Measurements from ENCODE around the gene KCNA3.

The KCNA3 gene

DNA sequence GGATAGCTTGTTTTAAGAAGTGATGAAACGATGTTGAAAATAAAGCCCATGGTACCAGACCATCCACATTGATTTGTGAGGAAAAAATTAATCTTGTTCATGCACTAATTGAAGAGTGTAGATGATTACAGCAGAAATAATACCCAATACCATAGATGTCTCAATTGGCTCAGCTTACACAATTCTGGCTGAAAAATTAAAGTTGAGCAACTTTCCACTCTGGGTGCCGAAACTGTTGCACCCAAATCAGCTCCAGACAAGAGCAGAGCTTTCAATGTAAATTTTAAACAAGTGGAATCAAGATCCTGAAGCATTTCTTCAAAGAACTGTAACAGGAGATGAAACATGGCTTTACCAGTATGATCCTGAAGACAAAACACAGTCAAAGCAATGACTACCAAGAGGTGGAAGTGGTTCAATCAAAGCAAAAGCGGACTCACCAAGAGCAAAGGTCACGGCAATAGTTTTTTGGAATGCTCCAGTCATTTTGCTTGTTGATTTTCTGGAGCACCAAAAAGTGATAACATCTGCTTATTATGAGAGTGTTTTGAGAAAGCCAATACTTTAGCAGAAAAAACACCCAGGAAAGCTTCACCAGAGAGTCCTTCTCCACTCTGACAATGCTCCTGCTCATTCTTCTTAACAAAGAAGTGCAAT lies 16.1 kb upstream of the KCNA3 start:
- Mint-ChIP-seq H3K4me3 (no peak overlapping the region), H3K4me1 (peaks cover 2% of the 10 kb centered on the region), H3K27ac (no peak overlapping the region), H3K9me3 (no peaks in the 10 kb centered on the region), H3K27me3 (peaks cover 6% of the 10 kb centered on the region), H3K36me3 (ENCODE audit: low read depth) (no peaks in the 10 kb centered on the region)
- DNase-seq (no peak), ATAC-seq (no peak)

DNA sequence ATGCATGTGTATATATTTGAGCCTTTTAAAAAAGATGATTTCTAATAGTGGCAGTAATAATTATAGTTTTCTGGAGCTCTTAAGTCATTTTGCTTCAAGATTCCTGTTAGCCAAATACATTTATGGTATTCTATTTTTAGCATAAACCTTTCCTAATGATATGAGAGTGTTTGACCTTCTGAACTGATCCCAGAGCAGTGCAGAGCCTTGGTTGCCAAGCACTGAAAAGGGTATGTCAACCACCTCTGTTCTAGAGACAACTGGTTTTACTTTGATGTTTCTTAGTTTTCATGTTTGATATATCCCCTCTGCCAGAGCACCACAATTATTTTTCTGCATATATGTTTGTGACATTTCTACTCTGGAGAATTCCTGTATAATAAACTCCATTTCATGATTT lies 15.1 kb upstream of the KCNA3 start:
- H3K27ac Mint-ChIP-seq: no peak overlapping the region

DNA sequence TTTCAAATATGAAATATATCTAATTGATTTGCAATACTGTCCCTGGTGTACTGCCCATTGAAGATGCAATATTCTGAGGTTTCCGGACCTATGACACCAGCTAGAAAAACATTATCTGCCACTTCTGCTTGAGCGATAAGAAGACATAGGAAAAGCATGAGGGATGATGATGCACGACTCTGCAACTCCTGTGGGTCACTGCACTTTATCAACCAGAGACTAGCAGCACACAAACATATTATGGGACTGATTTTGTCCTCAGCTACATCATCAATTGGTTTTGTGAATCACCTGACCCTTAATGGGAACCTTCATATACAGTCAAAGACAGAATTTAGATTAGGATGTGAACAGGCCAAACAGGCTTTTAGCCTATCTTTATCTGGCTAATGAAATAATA lies 13.8 kb upstream of the KCNA3 start:
- peaks cover 12% of the 10 kb centered on the region for H3K4me1 Mint-ChIP-seq
- no peak for DNase-seq
- H3K27me3 Mint-ChIP-seq: peaks cover 6% of the 10 kb centered on the region
- no peaks in the 10 kb centered on the region for H3K36me3 Mint-ChIP-seq (ENCODE audit: low read depth)
- no peaks in the 10 kb centered on the region for H3K9me3 Mint-ChIP-seq
- no peak overlapping the region for H3K27ac Mint-ChIP-seq
- no peak for ATAC-seq
- no peak overlapping the region for H3K4me3 Mint-ChIP-seq

More for the DNA sequence above, 15.1 kb upstream of the KCNA3 start:
- peaks cover 6% of the 10 kb centered on the region for H3K27me3 Mint-ChIP-seq
- no peak for DNase-seq
- peaks cover 3% of the 10 kb centered on the region for H3K4me1 Mint-ChIP-seq
- ATAC-seq: no peak
- H3K36me3 Mint-ChIP-seq (ENCODE audit: low read depth): no peaks in the 10 kb centered on the region
- H3K9me3 Mint-ChIP-seq: no peaks in the 10 kb centered on the region
- H3K4me3 Mint-ChIP-seq: no peak overlapping the region

DNA sequence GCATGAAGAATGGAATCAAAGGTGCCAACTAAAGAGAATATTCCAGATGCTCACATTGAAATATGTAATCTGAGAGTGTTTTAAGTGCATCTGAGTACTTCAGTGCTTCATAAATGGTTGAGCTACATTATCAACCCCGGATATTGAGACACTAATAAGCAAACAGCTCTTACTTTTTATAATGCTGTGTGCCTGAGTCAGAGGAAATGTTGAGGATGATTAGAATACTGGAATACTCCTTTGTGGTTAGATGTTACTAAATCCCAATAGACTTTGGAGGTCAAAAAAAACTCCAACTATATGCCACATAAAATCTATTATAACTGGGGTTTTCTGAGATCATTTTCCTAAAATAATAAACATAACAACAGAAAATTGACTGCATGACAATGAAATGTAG lies 12.5 kb upstream of the KCNA3 start:
- H3K27me3 Mint-ChIP-seq: peaks cover 6% of the 10 kb centered on the region
- H3K9me3 Mint-ChIP-seq: no peaks in the 10 kb centered on the region
- H3K27ac Mint-ChIP-seq: no peak overlapping the region
- DNase-seq: no peak
- peaks cover 12% of the 10 kb centered on the region for H3K4me1 Mint-ChIP-seq
- ATAC-seq: no peak
- no peak overlapping the region for H3K4me3 Mint-ChIP-seq
- H3K36me3 Mint-ChIP-seq (ENCODE audit: low read depth): no peaks in the 10 kb centered on the region

DNA sequence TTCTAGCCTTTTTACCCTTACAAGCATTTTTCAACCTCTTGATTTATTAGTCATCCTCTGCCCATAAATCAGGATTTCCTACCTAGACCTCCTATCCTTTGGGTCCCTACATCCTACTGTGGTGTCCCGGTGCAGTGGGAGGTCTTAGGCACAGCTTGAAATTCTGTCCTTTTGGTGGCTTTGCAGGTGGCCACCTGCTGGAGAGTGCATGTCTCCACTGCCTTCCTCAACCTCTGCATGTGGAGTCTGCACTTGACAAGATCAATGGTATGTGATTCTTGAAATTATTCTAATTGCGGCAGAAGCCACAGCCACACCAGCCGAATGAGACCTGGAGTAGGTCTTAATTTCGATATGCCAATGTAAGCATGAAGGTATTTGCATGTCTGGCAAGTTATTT lies 11.4 kb upstream of the KCNA3 start:
- H3K9me3 Mint-ChIP-seq: no peaks in the 10 kb centered on the region
- H3K4me3 Mint-ChIP-seq: no peak overlapping the region
- peaks cover 6% of the 10 kb centered on the region for H3K27me3 Mint-ChIP-seq
- H3K36me3 Mint-ChIP-seq (ENCODE audit: low read depth): no peaks in the 10 kb centered on the region
- peaks cover 12% of the 10 kb centered on the region for H3K4me1 Mint-ChIP-seq
- DNase-seq (no peak), ATAC-seq (no peak)
- H3K27ac Mint-ChIP-seq: no peak overlapping the region

DNA sequence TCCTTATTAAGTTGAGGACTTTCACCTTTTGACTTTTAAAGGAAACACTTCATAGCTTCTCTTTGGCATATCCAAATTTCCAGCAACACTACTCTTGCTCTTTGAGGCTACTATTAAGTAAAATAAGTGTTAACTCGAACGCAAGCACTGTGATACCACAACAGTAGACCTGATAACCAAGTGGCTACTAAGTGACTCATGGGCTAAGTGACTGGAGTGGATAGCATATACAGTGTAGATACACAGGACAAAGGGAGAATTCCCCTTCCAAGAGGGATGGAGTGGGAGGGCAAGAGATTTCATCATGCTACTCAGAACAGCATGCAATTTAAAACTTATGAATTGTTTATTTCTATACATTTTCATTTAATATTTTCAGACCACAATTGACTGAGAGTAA lies 9.8 kb upstream of the KCNA3 start:
- H3K9me3 Mint-ChIP-seq: no peaks in the 10 kb centered on the region
- peak; percentile 68 for ATAC-seq
- no peak overlapping the region for H3K4me3 Mint-ChIP-seq
- no peak overlapping the region for H3K27ac Mint-ChIP-seq
- H3K4me1 Mint-ChIP-seq: peaks cover 12% of the 10 kb centered on the region
- peaks cover 1% of the 10 kb centered on the region for H3K27me3 Mint-ChIP-seq
- no peak for DNase-seq
- H3K36me3 Mint-ChIP-seq (ENCODE audit: low read depth): no peaks in the 10 kb centered on the region

DNA sequence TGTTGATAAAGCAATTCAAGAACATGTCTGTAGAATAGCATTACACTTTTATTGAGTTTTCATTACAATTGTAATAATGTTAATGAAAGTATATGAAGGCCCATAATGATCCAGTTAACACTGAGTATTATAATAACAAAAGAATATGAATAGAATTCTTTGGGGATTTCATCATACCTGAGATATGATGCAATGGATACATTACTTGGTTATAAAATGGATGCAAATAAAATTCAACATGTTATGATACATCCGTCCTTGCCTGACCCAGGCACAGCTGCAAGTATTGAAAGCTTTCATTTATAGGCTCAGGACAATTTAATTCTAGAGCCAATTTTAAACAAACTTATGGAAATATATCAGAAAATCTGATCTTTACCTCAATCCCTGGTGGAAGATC lies 8.2 kb upstream of the KCNA3 start:
- Mint-ChIP-seq H3K9me3 (no peaks in the 10 kb centered on the region), H3K27me3 (peaks cover 1% of the 10 kb centered on the region), H3K4me1 (peaks cover 12% of the 10 kb centered on the region), H3K4me3 (no peak overlapping the region), H3K27ac (no peak overlapping the region), H3K36me3 (ENCODE audit: low read depth) (no peaks in the 10 kb centered on the region)
- no peak for ATAC-seq
- DNase-seq: no peak

DNA sequence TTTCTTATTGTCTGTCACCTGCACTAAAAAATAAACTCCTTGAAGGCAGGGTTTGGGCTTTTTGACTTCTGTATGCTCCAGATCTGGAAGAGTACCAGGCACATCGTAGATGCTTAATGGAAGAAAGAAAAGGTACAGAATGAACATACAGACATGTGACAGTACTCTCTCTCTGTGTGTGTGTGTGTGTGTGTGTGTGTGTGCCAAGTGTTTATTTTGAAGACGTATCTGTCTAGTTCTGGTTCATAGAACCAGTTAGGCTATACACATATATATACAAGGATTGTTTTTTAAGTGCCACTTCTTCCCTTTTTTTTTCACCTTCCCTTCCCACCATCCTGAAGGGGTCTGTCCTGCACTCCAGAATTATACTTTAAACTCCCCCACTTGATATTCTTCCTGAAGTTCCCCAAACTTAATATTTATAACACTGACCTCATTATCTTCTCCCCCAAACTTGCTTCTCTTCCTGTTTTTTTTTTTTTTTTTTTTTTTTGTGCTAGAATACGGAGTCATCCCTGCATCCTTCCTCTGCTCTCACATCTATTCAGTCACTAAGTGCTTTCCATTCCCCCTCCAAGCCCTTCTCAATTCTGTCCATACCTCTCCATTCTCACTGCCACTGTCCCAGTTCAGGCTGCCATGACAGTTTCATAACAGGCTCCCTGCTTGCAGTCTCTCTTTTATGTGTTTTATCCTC lies 5.4 kb upstream of the KCNA3 start:
- no peak overlapping the region for H3K27ac Mint-ChIP-seq
- H3K36me3 Mint-ChIP-seq (ENCODE audit: low read depth): no peaks in the 10 kb centered on the region
- DNase-seq: no peak
- H3K27me3 Mint-ChIP-seq: no peaks in the 10 kb centered on the region
- H3K9me3 Mint-ChIP-seq: no peaks in the 10 kb centered on the region
- H3K4me1 Mint-ChIP-seq: peaks cover 17% of the 10 kb centered on the region
- H3K4me3 Mint-ChIP-seq: no peak overlapping the region
- ATAC-seq: no peak

DNA sequence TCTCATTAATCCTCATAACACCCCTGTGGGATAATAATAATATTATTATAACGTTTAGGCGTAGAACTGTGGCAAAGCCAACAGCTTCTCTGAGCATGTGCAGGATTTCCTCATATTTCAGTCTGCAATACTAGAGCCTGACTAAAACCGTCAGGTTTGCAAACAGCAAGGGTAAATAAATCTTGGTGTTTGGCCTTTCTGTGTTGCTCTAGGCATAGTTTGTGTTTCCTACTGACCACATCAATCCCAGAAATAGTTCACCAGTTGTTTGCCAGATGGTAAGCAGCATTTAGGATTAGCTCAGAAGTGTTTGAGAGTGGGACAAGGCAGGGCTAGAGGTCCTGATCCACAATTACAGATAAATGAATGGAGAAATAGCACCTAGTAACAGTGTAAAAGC lies 2.8 kb upstream of the KCNA3 start:
- no peak overlapping the region for H3K4me3 Mint-ChIP-seq

DNA sequence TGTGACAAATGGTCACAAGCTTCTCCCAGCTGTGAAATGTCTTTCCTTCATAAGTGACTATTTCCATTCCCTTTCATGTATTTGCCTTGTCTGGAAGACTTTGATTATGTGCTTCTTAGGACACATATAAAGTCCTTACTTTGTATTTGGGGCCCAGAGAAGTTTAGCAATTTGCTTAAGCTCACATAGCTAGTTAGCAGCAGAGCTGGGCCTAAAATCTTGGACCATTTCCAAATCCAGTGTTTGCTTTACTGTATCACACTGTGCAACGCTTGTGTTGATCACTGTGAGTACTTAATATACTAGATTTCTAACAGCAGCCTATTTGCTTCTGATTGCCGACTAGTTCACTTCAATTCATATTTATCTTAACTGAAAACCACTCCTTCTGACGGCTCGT lies 2.2 kb upstream of the KCNA3 start:
- Mint-ChIP-seq H3K4me3 (no peak overlapping the region), H3K27me3 (no peaks in the 10 kb centered on the region), H3K36me3 (ENCODE audit: low read depth) (peaks cover 2% of the 10 kb centered on the region), H3K27ac (no peak overlapping the region), H3K4me1 (peaks cover 30% of the 10 kb centered on the region), H3K9me3 (no peaks in the 10 kb centered on the region)
- DNase-seq (no peak), ATAC-seq (no peak)

More for the DNA sequence above, 2.8 kb upstream of the KCNA3 start:
- no peak overlapping the region for H3K27ac Mint-ChIP-seq
- H3K36me3 Mint-ChIP-seq (ENCODE audit: low read depth): peaks cover 2% of the 10 kb centered on the region
- ATAC-seq: no peak
- DNase-seq: no peak
- no peaks in the 10 kb centered on the region for H3K9me3 Mint-ChIP-seq
- H3K4me1 Mint-ChIP-seq: peaks cover 24% of the 10 kb centered on the region
- no peaks in the 10 kb centered on the region for H3K27me3 Mint-ChIP-seq

DNA sequence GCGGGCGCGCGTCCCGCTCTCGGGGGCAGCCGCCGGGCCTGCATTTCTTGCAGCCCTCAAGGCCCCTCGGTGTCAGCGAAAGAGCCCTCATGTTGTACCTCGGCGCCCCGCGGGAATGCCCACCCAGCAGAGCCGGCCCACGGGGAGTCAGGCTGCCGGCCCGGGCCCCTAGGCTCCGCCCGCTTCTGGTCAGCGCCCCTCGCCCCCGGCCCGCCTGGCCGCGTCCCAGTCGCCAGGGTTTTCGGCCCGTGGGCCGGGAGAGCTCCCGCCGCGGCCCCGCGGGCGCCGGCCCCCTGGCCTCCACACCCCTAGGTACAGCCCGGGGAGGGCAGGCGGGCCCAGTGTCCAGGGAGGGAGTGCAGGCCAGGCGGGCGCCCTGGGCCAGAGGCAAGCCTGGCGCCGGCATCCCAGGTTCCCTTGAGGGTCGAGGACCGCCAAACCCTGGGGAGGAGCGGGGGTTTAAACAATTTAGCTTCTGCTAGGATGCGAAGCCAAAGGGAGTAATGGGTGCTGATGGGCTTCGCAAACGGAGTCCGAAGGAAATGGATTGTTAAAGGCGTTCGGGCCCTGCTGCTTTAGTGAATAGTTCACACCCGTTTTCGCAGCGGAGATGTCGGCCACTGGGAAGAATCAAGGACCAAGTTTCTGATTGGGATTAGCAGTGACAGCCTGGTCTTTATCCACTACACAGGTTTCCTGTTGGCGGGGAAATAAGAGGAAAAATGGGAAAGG lies 486 bp upstream of the KCNA3 start:
- DNase-seq (no peak), ATAC-seq (no peak)
- H3K27me3 Mint-ChIP-seq: no peaks in the 10 kb centered on the region
- H3K4me3 Mint-ChIP-seq: peak overlapping the region; percentile 55
- no peaks in the 10 kb centered on the region for H3K9me3 Mint-ChIP-seq
- no peak overlapping the region for H3K27ac Mint-ChIP-seq
- peaks cover 45% of the 10 kb centered on the region for H3K4me1 Mint-ChIP-seq
- peaks cover 9% of the 10 kb centered on the region for H3K36me3 Mint-ChIP-seq (ENCODE audit: low read depth)

DNA sequence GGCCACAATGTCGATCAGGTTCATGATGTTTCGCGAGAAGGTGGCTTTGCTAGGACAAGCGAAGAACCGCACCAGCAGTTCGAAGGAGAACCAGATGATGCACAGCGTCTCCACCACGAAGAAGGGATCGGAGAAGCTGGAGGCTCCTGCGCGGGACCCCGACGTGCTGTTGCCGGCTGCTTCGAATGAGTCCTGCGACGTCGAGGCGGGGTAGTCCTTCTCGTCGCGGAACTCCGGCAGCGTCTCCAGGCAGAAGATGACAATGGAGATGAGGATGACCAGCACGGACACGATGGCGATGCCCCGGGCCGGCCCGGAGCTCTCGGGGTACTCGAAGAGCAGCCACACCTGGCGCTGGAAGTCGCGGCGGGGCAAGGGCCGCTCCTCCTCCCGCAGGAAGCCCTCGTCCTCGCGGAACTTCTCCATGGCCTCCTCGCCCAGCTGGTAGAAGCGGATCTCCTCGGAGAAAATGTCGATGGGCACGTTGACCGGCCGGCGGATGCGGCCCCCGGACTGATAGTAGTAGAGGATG lies 869 bp downstream of the KCNA3 start:
- H3K4me3 Mint-ChIP-seq: peak overlapping the region; percentile 90

DNA sequence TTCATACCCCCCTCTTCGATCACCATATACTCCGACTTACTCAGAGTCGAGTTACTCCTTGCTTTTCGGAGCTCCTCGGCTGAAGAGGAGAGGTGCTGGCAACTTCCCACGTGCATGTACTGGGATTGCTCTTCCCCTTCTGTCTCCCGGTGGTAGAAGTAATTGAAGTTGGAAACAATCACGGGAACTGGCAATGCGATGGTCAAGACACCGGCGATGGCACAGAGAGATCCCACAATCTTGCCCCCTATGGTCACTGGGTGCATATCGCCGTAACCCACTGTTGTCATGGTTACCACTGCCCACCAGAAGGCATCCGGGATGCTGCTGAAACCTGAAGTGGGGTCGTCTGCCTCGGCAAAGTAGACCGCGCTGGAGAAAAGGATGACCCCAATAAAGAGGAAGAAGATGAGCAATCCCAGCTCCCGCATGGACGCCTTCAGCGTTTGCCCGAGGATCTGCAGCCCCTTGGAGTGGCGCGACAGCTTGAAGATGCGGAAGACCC lies 1.5 kb downstream of the KCNA3 start:
- no peaks in the 10 kb centered on the region for H3K9me3 Mint-ChIP-seq
- peak overlapping the region; percentile 90 for H3K4me3 Mint-ChIP-seq
- peak overlapping the region; percentile 92 for H3K27ac Mint-ChIP-seq
- ATAC-seq (no peak), DNase-seq (peak; percentile 34)
- peaks cover 9% of the 10 kb centered on the region for H3K36me3 Mint-ChIP-seq (ENCODE audit: low read depth)
- peaks cover 58% of the 10 kb centered on the region for H3K4me1 Mint-ChIP-seq
- no peaks in the 10 kb centered on the region for H3K27me3 Mint-ChIP-seq

More for the DNA sequence above, 869 bp downstream of the KCNA3 start:
- H3K4me1 Mint-ChIP-seq: peaks cover 53% of the 10 kb centered on the region
- peaks cover 9% of the 10 kb centered on the region for H3K36me3 Mint-ChIP-seq (ENCODE audit: low read depth)
- H3K27me3 Mint-ChIP-seq: no peaks in the 10 kb centered on the region
- H3K9me3 Mint-ChIP-seq: no peaks in the 10 kb centered on the region
- DNase-seq (peak; percentile 27), ATAC-seq (no peak)
- H3K27ac Mint-ChIP-seq: peak overlapping the region; percentile 92

DNA sequence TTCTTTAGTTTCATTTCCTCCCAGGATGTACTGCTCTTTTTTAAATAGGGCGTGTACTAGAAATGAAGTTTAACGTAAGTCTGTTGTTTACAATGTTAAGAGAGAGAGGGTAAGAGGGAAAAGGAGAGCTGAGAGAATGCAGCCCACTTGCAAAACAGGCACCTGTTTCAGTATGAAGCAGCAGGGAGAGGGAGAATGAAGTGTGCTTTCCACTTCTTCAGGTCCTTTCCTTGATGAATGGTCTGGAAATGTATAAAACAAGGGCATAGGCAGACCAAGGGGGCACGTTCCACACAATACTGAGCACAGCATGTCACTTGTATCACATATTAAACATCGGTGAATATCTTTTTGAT lies 2.0 kb downstream of the KCNA3 start:
- peaks cover 58% of the 10 kb centered on the region for H3K4me1 Mint-ChIP-seq
- peaks cover 13% of the 10 kb centered on the region for H3K36me3 Mint-ChIP-seq (ENCODE audit: low read depth)
- no peaks in the 10 kb centered on the region for H3K9me3 Mint-ChIP-seq
- ATAC-seq (peak; percentile 47), DNase-seq (no peak)
- peak overlapping the region; percentile 90 for H3K4me3 Mint-ChIP-seq
- peak overlapping the region; percentile 92 for H3K27ac Mint-ChIP-seq
- no peaks in the 10 kb centered on the region for H3K27me3 Mint-ChIP-seq
